ENCODE measurements around the gene ZNF500. TPM values are rescaled to one million over a fixed set of nuclear protein-coding genes. Genes with fewer than 3 reads are reported as not detected.

ZNF500 gene
- total and polyA plus RNA-seq, 7 donors = 4.2 to 14.4 (median 11.4) TPM

- Histone ChIP-seq H3K4me1 (no peaks in the 10 kb centered on the region), H3K27ac (no peak overlapping the region), H3K9me3 (no peaks in the 10 kb centered on the region), H3K36me3 (peaks cover 0 to 16% (median 5%) of the 10 kb centered on the region in 4 donors), H3K4me3 (no peak overlapping the region), H3K27me3 (no peaks in the 10 kb centered on the region)
- WGBS, 2 donors = 81 to 85% methylated on average over 13 of the region's 13 CpGs
- TF ChIP-seq EP300 (IDR thresholded peaks at IDR 0.05) = no peak
- no peak for TF ChIP-seq POLR2A (IDR thresholded peaks at IDR 0.05)
- no peak for TF ChIP-seq CTCF (IDR thresholded peaks at IDR 0.05)
- no peak for TF ChIP-seq POLR2AphosphoS5 (IDR thresholded peaks at IDR 0.05)
- no peak for DNase-seq
- intact Hi-C loops (cut with DNase I) = no loop called here
Measured at GRCh38 chr16:4792951-4793513, 26.1 kb upstream of the ZNF500 start.

DNA sequence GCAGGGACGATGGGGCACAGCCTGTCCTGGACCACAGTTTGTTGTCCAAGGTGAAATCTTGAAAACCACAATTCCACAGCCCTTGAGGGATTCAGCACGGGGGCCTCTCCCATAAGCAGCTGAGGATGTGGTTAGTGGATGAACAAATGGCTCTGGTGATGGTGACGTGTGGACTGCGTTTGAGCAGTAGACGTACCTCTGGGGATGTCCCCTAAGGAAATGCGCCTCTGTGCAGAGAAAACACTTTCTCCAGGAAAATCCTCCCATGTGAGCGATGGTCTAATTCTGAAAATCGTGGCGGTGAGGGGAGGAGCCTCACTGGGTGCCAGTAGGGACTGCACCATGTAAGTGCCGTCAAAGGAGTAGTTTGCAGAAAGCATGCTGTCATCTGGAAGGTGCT is 23.9 kb upstream of the ZNF500 start:
- intact Hi-C loops (cut with DNase I) = no loop called here
- Histone ChIP-seq H3K4me1 (no peaks in the 10 kb centered on the region), H3K27ac (no peak overlapping the region), H3K9me3 (no peaks in the 10 kb centered on the region), H3K36me3 (no peaks in the 10 kb centered on the region), H3K4me3 (no peak overlapping the region), H3K27me3 (no peaks in the 10 kb centered on the region)
- TF ChIP-seq CTCF (IDR thresholded peaks at IDR 0.05) = no peak
- no peak for TF ChIP-seq POLR2A (IDR thresholded peaks at IDR 0.05)
- no peak for TF ChIP-seq EP300 (IDR thresholded peaks at IDR 0.05)
- no peak for TF ChIP-seq POLR2AphosphoS5 (IDR thresholded peaks at IDR 0.05)
- DNase-seq = no peak
- WGBS, 2 donors = 68 to 87% methylated on average over 10 of the region's 10 CpGs

- Histone ChIP-seq H3K9me3 (no peaks in the 10 kb centered on the region), H3K4me3 (no peak overlapping the region), H3K36me3 (no peaks in the 10 kb centered on the region), H3K27me3 (no peaks in the 10 kb centered on the region), H3K27ac (no peak overlapping the region), H3K4me1 (no peaks in the 10 kb centered on the region)
- WGBS, 2 donors = 45 to 78% methylated on average over 10 of the region's 10 CpGs
- DNase-seq = no peak
- TF ChIP-seq POLR2A (IDR thresholded peaks at IDR 0.05) (no peak), CTCF (IDR thresholded peaks at IDR 0.05) (no peak), POLR2AphosphoS5 (IDR thresholded peaks at IDR 0.05) (no peak), EP300 (IDR thresholded peaks at IDR 0.05) (no peak)
- intact Hi-C loops (cut with DNase I) = no loop called here
Measured at GRCh38 chr16:4790261-4790660, 23.3 kb upstream of the ZNF500 start.

- no peak overlapping the region for H3K27ac ChIP-seq
- no peak overlapping the region for H3K4me3 ChIP-seq
- 78 to 88% methylated on average over 7 of the region's 7 CpGs for WGBS, 2 donors
- TF ChIP-seq EP300 (IDR thresholded peaks at IDR 0.05) = no peak
- TF ChIP-seq CTCF (IDR thresholded peaks at IDR 0.05) = no peak
- no peak for TF ChIP-seq POLR2A (IDR thresholded peaks at IDR 0.05)
- TF ChIP-seq POLR2AphosphoS5 (IDR thresholded peaks at IDR 0.05) = no peak
- intact Hi-C loops (cut with DNase I) = no loop called here
- H3K4me1 ChIP-seq = no peaks in the 10 kb centered on the region
- H3K36me3 ChIP-seq = no peaks in the 10 kb centered on the region
- H3K27me3 ChIP-seq = no peaks in the 10 kb centered on the region
- H3K9me3 ChIP-seq = no peaks in the 10 kb centered on the region
- DNase-seq = no peak
Measured at GRCh38 chr16:4788910-4789309, 21.9 kb upstream of the ZNF500 start.

GRCh38 chr16:4788489-4788889 is 21.5 kb upstream of the ZNF500 start:
- no peak overlapping the region for H3K4me3 ChIP-seq
- no peaks in the 10 kb centered on the region for H3K4me1 ChIP-seq
- TF ChIP-seq POLR2A (IDR thresholded peaks at IDR 0.05) = no peak
- TF ChIP-seq EP300 (IDR thresholded peaks at IDR 0.05) = no peak
- no peak for TF ChIP-seq POLR2AphosphoS5 (IDR thresholded peaks at IDR 0.05)
- no peak for TF ChIP-seq CTCF (IDR thresholded peaks at IDR 0.05)
- H3K27ac ChIP-seq = no peak overlapping the region
- no peaks in the 10 kb centered on the region for H3K27me3 ChIP-seq
- H3K9me3 ChIP-seq = no peaks in the 10 kb centered on the region
- intact Hi-C loops (cut with DNase I) = no loop called here
- WGBS, 2 donors = 13 to 51% methylated on average over 9 of the region's 9 CpGs
- DNase-seq = no peak
- H3K36me3 ChIP-seq = no peaks in the 10 kb centered on the region

Measured in sigmoid colon (tissue), 7 donors.